Rectal smooth muscle tissue (tissue), 1 donor: ENCODE data around the gene NDUFA5.
"Not testable (repeated sequence)": the region's sequence is repeated elsewhere in the genome, so short reads cannot be mapped to it uniquely, and the experiment has no call there.

Source experiments
- H3K27ac ChIP-seq: one replicate; pipeline ENCODE4 v1.7.0; 2013; ENCODE audit warnings: low read depth, low read length, inconsistent platforms
- H3K27me3 ChIP-seq: one replicate; pipeline ENCODE4 v1.7.0; 2013; ENCODE audit warnings: low read length; ENCODE audit not compliant: control insufficient read depth, insufficient read depth
- H3K36me3 ChIP-seq: one replicate; pipeline ENCODE4 v1.7.0; 2013; ENCODE audit warnings: low read length; ENCODE audit not compliant: control insufficient read depth, insufficient read depth
- H3K4me1 ChIP-seq: one replicate; pipeline ENCODE4 v1.7.0; 2013; ENCODE audit warnings: low read length; ENCODE audit not compliant: control insufficient read depth, insufficient read depth
- H3K4me3 ChIP-seq: one replicate; pipeline ENCODE4 v1.7.0; 2013; ENCODE audit warnings: low read length
- H3K9ac ChIP-seq: one replicate; pipeline ENCODE4 v1.7.0; 2013; ENCODE audit warnings: low read length

Gene NDUFA5

DNA sequence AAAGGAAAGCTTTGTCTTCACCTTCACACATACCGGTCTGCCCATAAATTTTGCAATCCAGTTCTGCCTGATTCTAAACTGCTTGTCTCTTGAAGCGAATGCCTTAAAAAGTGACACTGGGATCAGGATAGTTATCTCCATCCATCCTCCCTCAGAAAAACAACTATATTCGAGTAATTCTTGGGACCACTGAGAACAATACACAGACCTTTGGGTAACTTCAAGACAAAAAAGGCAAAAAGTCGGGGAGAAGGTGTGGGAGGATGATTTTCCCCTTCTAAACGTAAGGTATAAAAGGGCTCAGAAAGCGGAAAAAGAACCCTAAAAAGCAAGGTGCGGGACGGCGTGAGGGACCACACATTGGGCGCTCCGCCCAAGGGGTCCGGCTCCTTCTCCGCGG is 25.3 kb downstream of the NDUFA5 start:
- not testable (repeated sequence) for H3K27me3 ChIP-seq, H3K36me3 ChIP-seq, H3K9ac ChIP-seq, H3K4me1 ChIP-seq, H3K27ac ChIP-seq, H3K4me3 ChIP-seq

GRCh38 chr7:123530035-123530591 is 27.5 kb downstream of the NDUFA5 start:
- not testable (repeated sequence) for H3K9ac ChIP-seq, H3K36me3 ChIP-seq, H3K4me3 ChIP-seq, H3K4me1 ChIP-seq, H3K27me3 ChIP-seq, H3K27ac ChIP-seq

GRCh38 chr7:123528265-123528664 is 29.4 kb downstream of the NDUFA5 start:
- Histone ChIP-seq H3K4me3 (no peak overlapping the region), H3K36me3 (no peaks in the 10 kb centered on the region), H3K9ac (no peak overlapping the region), H3K27ac (no peak overlapping the region), H3K4me1 (no peaks in the 10 kb centered on the region), H3K27me3 (no peaks in the 10 kb centered on the region)

- H3K4me1 ChIP-seq, H3K27me3 ChIP-seq, H3K36me3 ChIP-seq, H3K9ac ChIP-seq, H3K27ac ChIP-seq, H3K4me3 ChIP-seq: not testable (repeated sequence)
These were observed 29.8 kb downstream of the NDUFA5 start for GRCh38 chr7:123527712-123528225.

GRCh38 chr7:123526533-123526932 is 31.1 kb downstream of the NDUFA5 start:
- not testable (repeated sequence) for H3K9ac ChIP-seq, H3K27me3 ChIP-seq, H3K4me1 ChIP-seq, H3K36me3 ChIP-seq, H3K4me3 ChIP-seq, H3K27ac ChIP-seq

- Histone ChIP-seq H3K9ac (no peak overlapping the region), H3K4me3 (no peak overlapping the region), H3K36me3 (no peaks in the 10 kb centered on the region), H3K27me3 (no peaks in the 10 kb centered on the region), H3K27ac (no peak overlapping the region), H3K4me1 (no peaks in the 10 kb centered on the region)
These were observed 35.6 kb downstream of the NDUFA5 start for GRCh38 chr7:123522066-123522465.

GRCh38 chr7:123505221-123505620 is 52.4 kb downstream of the NDUFA5 start:
- H3K27me3 ChIP-seq, result no peaks in the 10 kb centered on the region
- no peak overlapping the region for H3K9ac ChIP-seq
- H3K27ac ChIP-seq, result no peak overlapping the region
- H3K4me3 ChIP-seq, result no peak overlapping the region
- H3K36me3 ChIP-seq, result no peaks in the 10 kb centered on the region
- H3K4me1 ChIP-seq, result no peaks in the 10 kb centered on the region

GRCh38 chr7:123502201-123502600 is 55.4 kb downstream of the NDUFA5 start:
- H3K36me3 ChIP-seq, result no peaks in the 10 kb centered on the region
- no peak overlapping the region for H3K27ac ChIP-seq
- H3K27me3 ChIP-seq, result no peaks in the 10 kb centered on the region
- no peak overlapping the region for H3K4me3 ChIP-seq
- no peak overlapping the region for H3K9ac ChIP-seq
- H3K4me1 ChIP-seq, result no peaks in the 10 kb centered on the region

GRCh38 chr7:123500878-123501489 is 56.6 kb downstream of the NDUFA5 start:
- Histone ChIP-seq H3K36me3 (no peaks in the 10 kb centered on the region), H3K27me3 (no peaks in the 10 kb centered on the region), H3K4me1 (no peaks in the 10 kb centered on the region), H3K4me3 (no peak overlapping the region), H3K27ac (no peak overlapping the region), H3K9ac (no peak overlapping the region)

- H3K4me3 ChIP-seq, result no peak overlapping the region
- H3K9ac ChIP-seq, result no peak overlapping the region
- no peaks in the 10 kb centered on the region for H3K36me3 ChIP-seq
- H3K27ac ChIP-seq, result no peak overlapping the region
- no peaks in the 10 kb centered on the region for H3K4me1 ChIP-seq
- no peaks in the 10 kb centered on the region for H3K27me3 ChIP-seq
These were observed 58.2 kb downstream of the NDUFA5 start for GRCh38 chr7:123499211-123499970.

GRCh38 chr7:123498601-123499000 is 59.0 kb downstream of the NDUFA5 start:
- Histone ChIP-seq H3K27me3 (no peaks in the 10 kb centered on the region), H3K4me1 (no peaks in the 10 kb centered on the region), H3K36me3 (no peaks in the 10 kb centered on the region), H3K27ac (no peak overlapping the region), H3K9ac (no peak overlapping the region), H3K4me3 (no peak overlapping the region)

GRCh38 chr7:123498031-123498430 is 59.6 kb downstream of the NDUFA5 start:
- no peaks in the 10 kb centered on the region for H3K27me3 ChIP-seq
- H3K36me3 ChIP-seq, result no peaks in the 10 kb centered on the region
- H3K4me1 ChIP-seq, result no peaks in the 10 kb centered on the region
- H3K27ac ChIP-seq, result no peak overlapping the region
- no peak overlapping the region for H3K4me3 ChIP-seq
- no peak overlapping the region for H3K9ac ChIP-seq
